Embryonic facial prominence (tissue), 1 donor: ENCODE measurements around the gene FAM186B.

Experiments used
- DNase-seq: peaks from one replicate; pipeline ENCODE4 v3.0.0-alpha.2; 2016; ENCODE audit errors: extremely low spot score

FAM186B gene

DNA sequence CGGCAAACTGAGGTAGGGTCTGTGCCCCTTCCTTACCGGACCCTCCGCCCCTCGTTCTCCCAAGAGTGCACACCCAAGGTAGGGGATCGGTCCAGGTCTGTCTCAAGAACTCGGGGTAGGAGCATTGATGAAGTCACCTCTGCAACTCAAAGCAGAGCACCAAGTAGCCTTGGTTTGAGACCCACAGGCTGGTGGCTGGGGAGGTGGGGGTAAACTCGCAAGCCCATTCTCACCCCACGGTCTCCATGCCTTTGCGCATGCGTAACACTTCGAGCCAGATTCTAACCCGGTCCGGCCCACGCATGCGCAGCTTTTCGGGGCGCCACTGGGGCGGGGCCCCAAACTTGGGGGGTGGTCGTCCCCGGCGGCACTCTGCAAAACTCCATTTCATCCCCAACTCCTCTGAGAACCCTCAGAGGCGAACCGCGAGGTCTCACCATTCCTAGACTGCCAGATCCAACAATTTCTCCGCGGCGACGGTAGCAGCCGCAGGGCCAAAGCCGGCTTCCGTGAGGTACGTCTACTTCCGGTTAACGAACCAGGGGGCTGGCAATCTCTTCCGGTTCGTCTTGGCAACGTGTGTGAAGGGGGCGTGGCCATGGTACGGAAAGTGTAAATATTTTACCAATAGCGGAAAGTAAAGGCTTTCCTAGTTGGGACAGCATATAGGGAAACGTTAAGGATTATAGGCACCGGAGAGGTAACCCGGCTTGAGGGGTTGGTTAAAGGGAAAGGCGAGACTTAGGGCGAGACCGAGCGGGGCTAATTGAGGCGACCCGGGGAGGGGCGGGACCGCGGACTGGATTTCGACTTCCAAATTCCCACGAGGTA lies 37.6 kb downstream of the FAM186B start, which contains the start of gene MCRS1:
Gene MCRS1 (minus strand): TSS at position 532 of the 831 bp plus-strand sequence. CDS start 1,411 bp downstream, outside the sequence.
- DNase-seq: peak; percentile 88

DNA sequence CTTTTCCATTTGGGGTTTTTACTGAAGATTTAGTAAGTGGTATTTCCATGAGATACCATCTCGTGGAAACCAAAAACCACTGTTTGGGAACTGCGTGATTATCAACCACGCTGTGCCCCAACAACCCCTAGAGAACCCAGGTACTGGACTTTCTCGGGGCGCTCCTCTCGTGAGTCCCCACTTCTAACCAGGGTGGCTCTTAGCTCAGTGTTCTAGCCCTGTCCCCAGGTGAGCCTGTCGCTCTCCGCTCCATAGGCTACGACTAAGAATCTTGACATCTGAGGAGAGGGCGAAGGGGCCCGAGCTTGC lies 38.2 kb downstream of the FAM186B start:
- DNase-seq: no peak

DNA sequence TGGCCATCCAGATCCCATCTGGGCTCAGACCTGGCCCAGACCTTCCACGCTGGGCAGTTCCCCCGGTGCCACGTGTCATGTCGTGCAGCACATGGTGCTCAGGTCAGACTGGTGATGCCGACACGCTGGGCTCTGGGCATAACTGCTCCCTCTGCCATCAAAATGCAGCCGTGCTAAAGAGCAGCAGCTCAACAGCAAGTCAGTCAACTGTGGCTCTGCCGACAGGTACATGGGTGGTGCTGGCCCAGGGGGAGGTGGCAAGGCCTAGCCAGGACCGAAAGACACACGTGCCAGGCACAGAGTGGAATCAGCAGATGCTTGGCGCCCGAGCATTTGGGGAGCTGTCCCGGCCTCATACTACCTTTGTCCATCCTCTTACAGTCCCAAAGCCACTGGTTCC lies 39.1 kb downstream of the FAM186B start:
- no peak for DNase-seq

DNA sequence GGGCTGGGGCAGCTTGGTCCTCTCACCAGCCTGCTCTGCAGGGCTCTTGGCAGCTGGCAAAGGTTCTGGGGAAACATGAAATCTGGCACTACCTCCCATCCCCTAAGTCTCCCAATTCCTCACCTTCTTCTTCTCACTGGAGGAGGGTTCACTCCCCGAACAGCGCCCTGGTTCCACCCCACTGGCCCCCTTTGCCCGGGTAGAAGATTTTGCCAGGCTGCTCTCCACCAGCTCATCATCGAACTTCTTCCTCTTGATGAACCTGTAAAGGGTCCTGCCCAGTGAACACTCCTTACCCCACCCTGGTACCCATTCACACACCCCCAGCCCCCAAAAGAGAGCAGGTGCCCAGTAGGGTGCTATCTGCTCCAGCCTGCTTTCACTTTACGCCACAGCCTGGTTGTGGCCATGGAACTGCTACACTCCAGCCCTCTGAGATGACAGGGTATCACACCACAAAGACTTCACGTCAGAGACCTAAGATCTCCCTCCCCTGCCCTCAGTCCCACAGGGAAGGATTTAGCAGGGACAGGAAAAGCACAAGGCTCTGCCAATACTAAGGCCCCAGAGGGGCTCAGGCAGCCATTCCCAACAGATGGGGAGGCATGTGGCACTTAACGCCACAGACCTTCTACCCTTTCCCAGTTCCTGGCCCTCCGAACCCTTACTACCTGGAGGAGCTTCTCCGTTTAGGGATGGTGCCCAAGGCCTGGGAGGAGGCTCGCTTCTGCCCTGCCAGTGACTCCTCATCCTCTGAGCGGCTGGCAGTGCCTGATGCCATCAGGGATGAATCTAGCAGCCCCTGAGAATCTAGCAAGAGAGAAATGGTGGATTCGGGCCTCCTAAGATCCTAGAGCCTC lies 39.8 kb downstream of the FAM186B start:
- no peak for DNase-seq

DNA sequence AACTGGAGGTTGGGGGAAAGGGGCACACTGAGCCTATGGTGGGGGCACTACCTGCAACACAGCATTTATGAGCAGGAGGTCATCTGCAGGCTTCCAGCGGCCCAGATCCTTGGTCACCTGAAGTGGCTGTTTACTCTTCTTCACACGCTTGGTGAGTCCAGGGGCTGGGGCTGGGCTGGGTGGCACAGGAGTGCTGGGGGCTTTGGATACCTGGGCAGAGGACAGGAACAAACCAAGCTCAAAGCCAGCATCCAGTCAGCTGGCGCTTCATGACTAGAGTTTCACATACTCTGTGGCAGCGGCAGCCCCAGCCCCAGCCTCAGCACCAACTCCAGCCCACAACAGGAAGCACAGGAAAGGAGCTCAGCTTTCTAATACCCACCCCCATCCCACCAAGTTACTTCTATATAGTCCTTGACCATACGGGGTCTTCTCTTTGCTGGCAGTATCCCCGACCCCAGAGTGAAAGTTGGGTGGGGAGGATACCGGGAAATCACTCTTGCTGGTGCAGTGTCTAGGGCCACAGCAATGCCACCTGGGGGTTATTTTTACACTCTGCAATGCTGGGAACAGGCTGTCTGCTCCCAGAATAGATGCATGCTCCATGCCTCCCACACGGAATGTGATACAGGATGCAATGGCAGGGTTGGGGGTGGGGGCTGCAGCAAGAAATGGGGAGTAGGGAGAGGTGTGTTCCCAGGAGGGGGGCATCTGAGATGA lies 40.6 kb downstream of the FAM186B start:
- DNase-seq: no peak

DNA sequence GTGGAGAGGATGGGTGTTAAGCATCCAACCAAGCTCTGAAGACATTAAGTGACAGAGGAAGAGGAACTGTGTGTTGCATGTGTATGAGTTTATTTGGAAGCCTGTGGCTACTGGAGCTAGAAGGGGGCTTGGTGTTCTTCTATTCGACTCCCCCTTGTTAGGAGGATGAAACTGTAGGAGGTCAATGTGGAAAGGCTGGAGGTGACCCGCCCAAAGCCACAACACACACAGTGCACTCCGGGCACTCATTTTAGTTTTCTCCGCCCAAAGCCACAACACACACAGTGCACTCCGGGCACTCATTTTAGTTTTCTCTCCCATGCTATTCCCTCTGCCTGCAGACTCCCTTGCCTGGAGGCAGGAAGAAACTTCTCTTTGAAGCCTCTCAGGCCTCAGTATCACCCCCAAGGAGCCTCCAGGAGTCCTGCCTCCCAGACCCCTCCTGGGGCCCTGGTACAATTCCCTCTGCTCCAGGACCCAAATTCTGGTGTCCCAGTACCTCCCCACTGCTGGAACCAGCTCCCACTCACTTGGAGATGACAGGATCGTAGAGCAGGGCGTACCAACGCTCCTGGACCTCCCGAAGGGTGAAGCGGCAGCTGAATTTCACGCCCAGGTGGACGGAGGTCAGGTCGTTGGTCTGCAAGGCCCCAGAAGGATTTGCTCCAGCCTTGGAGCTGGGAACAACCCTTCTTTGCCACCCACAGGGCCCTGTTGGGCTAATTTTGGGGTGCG lies 41.3 kb downstream of the FAM186B start:
- DNase-seq: no peak

DNA sequence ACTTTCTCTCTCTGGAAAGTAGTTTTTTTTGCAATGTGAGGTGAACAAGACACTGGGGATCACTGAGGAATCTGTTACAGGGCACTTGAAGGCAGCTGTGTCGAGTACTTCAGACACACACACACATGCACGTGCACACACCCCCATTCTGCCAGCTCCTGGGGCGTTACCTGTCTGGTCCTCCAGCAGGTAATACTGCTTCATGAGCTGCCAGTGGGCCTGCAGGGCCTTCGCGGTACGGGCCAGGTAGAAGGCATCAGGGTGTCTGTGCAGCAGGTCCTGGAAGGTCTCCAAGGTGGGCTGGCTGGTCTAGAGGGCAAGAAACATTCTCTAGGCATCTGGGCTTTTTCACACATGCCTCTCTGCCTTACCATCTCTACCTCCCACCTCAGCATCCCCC lies 42.6 kb downstream of the FAM186B start:
- DNase-seq: no peak

DNA sequence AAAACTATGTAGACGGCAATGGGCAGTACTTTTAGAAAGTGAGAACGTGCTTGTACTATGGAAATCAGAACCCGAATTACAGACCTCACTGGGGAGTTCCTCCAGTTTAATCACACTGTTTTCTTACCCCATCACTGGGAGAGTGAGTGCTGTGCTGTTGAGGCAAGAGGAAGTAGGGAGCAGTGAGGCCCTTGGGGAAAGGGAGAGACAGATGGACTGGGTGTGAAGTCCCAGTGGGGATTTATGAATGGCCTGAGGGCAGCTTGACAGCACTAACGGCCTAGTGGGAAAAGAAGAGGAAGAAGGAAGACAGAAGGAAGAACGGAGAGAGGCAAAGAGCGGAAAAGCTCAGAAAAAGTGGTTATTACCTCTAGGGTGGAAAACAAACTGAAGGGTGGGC lies 43.2 kb downstream of the FAM186B start:
- DNase-seq: no peak

DNA sequence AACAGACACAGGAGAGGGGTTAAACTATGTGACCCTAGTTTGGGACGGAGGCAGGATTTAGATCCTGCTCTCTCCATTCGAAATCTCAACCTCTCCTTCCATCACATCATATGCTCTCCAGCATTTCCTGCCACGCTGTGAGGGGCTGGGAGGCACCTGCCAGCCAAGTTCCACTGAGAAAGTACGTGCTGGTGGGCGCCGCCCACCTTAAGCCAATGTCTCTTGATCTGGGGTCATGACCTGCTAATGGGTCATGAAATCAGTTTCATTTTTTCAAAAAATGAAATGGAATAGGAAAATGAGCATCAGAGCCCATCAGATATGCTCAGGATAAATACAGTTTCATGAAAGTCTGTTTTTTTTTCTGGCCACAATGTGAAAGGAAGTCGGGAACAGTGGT lies 44.7 kb downstream of the FAM186B start:
- no peak for DNase-seq

DNA sequence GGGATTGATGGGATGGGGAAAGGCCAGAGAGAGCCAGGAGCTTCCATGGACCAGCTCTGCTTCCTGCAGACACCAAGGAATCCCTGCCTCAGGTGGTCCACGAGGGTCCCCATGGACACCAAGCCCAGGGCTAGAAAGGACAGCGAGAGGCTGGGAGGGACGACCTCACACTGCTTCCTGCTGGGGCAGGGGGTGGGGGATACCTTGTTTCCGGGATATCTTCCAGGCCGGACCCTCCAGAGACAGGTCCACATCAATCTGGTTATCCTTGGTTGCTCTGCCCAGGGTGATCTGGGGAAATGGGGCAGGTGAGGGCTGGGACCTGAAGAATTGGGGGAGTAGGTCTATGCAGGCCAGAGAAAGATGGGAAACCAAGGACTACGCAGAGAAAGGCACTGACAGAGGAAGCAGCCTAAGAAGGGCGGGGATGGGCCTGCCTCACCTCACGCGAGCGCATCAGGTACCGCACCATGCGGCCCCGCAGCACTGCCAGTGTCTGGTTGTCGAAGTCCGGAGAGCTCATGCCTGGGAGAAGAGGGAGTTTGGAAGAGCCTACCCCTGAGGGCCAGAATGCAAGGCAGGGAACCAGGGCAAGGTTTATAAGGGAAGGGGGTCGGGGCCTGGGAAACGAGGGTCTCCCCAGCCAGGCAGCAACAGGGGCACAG lies 46.3 kb downstream of the FAM186B start:
- no peak for DNase-seq

DNA sequence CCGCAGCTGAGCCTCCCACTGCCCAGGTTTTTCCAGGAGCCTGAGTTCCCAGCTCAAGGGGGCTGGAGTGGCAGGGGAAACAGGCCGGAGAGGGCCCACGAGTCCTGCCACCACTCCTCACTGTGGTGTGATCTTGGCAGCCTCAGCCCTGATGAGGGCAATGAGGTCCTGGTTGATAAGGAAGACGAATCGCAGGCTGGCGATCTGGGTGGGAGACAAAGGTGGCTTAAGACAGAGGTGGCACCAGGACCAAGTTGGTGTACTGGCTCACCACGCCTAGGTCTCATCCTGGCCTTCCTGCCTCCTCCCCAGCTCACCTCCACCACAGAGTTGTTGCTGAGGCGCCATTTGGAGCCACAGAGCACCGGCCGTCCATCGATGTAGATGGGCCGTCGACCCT lies 46.9 kb downstream of the FAM186B start:
- DNase-seq: no peak

DNA sequence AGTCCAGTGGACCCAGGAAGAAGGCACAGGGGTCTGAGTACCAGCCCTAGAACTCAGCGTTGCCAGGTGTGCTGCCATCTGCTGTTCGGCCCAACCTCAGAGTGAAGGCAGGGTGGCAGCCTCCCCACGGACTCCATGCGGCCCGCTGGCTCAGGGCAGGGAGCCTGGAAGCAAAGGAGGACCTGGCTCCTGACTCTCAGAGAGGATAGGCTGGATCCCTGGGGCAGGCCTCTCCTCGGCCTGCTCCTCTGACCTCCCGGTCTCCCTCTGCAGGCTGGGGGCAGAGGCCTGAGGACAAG lies 47.6 kb downstream of the FAM186B start:
- no peak for DNase-seq

DNA sequence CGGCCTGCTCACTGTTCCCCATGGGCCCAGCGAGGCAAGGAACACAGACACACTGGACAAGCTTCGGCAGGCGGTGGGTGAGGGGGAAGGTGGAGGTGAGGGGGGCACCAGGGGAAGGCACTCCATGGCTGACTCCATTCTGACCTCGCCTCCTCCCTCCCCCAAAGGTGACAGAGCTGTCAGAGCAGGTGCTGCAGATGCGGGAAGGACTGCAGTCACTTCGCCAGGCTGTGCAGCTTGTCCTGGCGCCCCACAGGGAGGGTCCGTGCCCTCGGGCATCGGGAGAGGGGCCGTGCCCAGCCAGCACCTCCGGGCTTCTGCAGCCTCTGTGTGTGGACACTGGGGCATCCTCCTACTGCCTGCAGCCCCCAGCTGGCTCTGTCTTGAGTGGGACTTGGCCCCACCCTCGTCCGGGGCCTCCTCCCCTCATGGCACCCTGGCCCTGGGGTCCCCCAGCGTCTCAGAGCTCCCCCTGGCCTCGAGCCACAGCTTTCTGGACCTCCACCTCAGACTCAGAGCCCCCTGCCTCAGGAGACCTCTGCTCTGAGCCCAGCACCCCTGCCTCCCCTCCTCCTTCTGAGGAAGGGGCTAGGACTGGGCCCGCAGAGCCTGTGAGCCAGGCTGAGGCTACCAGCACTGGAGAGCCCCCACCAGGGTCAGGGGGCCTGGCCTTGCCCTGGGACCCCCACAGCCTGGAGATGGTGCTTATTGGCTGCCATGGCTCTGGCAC lies 48.1 kb downstream of the FAM186B start:
- DNase-seq: no peak

DNA sequence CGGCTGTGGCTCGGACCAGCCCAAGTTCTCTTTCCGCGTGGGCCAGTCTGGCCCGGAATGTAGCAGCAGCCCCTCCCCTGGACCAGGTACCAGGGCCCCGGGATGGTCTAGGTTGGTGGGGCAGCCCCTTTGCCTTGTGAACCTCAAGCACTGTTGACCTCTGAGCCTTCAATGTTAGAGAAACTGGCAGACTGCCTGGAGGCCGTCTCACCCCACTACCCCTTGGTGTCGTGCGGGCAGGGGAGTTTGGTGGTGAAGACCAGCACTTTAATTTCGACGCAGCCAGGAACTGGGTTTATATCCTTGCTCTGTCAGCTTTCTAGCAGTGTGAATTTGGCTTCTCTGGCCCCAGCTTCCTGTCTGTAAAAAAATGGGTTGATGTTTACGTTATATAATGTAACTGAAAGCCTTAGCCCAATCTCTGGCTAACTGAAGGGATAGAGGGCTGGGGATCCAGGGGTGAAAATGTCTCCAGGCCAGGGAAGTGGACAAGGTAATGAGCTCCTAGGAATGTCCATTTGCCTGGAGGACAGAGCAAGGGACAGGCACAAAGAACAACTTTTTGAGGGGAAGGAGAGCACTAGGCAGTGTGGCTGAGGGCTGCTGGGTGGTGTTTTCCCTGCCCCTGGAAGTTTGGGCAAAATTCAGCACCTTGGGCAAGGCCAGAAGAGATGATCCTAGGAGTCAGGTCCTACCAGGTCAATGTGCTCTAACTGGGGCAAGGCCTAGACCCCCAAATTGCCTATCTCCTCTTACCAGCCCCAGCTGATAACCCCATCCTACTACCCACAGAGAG lies 48.9 kb downstream of the FAM186B start:
- no peak for DNase-seq

DNA sequence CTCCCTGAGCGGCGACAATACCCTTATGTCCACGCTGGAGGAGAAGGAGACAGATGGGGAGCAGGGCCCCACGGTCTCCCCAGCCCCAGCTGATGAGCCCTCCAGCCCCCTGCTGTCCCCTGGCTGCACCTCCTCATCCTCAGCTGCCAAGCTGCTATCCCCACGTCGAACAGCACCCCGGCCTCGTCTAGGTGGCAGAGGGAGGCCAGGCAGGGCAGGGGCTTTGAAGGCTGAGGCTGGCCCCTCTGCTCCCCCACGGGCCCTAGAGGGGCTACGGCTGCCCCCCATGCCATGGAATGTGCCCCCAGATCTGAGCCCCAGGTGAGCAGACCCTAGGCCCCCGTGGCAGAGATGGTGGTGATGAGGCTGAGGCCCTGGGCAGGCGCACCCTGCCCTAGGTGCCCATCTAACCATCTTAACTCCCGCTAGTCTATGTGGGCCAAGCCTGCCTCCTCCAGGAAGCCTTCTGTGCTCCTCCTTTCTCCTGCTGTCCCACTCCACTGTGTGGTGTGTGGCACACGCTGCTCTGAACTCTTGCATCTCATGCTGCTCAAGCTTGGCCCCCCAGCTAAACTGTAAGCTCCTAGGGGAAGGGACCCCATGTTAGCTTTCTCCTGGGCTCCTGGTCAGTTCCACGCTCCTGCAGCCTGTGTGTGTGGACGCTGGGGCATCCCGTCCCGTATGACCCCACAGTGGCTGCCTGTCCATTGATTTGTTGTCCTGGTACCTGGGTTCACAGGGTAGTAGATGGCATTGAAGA lies 49.6 kb downstream of the FAM186B start:
- no peak for DNase-seq

DNA sequence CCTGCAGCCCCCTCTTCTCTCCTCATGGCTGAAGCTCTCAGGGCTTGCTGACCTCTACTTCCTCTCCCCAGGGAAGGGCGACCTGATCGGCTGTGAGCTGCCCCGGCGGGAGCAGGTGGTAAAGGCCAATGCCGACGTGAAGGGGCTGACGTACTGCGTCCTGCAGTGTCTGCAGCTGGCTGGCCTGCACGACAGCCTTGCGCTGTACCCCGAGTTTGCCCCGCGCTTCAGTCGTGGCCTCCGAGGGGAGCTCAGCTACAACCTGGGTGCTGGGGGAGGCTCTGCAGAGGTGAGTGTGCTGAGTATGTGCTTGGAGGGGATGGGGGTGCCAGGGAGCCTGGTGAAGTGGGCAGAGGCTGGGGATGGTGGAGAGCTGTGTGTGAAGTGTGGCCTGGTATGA lies 51.2 kb downstream of the FAM186B start:
- DNase-seq: no peak

DNA sequence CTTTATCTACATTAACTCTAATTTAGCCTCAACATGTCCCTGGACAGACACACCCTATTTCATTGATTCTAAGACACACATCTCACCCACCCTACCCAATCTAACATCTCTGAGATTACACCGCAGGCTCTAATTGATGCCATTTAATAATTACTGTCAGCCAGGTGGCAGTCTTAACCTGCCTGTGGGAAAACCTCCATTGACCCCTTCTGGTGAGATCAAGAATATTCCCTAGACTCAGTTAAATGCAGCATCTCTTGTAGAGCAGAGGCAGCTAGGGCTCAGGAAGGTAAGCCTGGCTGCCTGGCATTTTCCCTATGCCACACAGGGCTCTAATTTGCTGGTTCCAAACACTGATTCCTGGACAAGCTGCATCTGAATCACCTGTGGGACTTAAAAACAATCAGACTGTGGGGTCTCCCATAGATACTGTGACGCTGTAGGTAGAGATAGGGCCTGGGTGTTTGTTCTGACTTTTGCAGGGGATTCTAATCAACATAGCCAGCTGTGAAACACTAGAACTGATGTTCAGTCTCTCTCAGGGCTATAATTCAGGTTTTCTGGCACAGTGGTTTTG lies 51.8 kb downstream of the FAM186B start:
- DNase-seq: no peak

DNA sequence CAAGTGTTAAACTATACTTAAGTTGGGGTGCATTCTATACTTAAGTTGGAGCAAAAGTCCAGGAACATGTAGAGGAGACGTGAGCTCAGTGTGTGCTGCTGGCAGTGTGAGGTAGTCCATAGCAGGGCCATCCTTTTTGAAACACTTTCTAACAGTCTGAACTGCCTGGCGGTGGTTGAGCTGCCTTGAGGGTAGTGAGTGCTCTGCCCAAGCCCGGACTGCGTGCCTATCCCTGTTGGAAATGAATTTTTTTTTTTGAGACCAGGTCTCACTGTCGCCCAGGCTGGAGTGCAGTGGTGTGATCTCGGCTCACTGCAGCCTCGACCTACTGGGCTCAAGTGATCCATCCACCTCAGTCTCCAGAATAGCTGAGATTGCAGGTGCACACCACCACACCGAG lies 52.5 kb downstream of the FAM186B start:
- DNase-seq: no peak

DNA sequence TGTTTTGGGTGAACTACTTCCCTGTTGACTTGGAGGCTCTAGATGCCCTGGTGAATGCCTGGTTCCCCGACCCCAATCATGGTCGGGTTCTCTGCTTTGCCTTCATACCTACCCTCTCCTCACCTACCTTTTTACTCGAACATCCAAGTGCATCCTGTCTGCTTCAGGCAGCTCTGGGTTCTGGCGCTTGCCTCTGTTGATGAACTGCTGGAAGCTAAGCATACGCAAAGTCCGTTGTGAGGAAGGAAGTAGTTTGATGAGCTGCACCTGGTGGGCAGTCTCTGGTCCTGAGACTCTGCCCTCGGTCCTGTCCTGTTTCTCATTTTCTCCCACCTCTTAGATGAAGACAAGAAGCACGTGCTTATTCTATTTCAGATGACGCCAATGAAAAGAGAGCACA lies 53.0 kb downstream of the FAM186B start:
- no peak for DNase-seq
